GM12801 (cell line): Measurements from ENCODE around the gene UQCR10.

Experiments used
- CTCF ChIP-seq: IDR thresholded peaks from one replicate; pipeline ENCODE4 v1.5.1; 2011; ENCODE audit warnings: control low read depth; ENCODE audit not compliant: insufficient read length; ENCODE audit errors: extremely low read depth

Gene UQCR10

GRCh38 chr22:29797351-29797750, 30.2 kb downstream of the UQCR10 start:
- TF ChIP-seq CTCF: no peak

- no peak for TF ChIP-seq CTCF
These were observed 31.1 kb downstream of the UQCR10 start for GRCh38 chr22:29798318-29798717.

GRCh38 chr22:29798801-29799200, 31.6 kb downstream of the UQCR10 start:
- no peak for TF ChIP-seq CTCF

- TF ChIP-seq CTCF: no peak
These were observed 32.1 kb downstream of the UQCR10 start for GRCh38 chr22:29799217-29799680.

- no peak for TF ChIP-seq CTCF
These were observed 34.0 kb downstream of the UQCR10 start for GRCh38 chr22:29801153-29801552.

GRCh38 chr22:29801796-29802195, 34.6 kb downstream of the UQCR10 start:
- TF ChIP-seq CTCF: no peak

- TF ChIP-seq CTCF: no peak
These were observed 36.0 kb downstream of the UQCR10 start for GRCh38 chr22:29803190-29803589.

- TF ChIP-seq CTCF: no peak
These were observed 37.8 kb downstream of the UQCR10 start for GRCh38 chr22:29804985-29805384.
